ENCODE results near the gene PPP1CC. TPM values are rescaled to one million over a fixed set of nuclear protein-coding genes. Genes with fewer than 3 reads are reported as not detected.

The PPP1CC gene
- total RNA-seq, 1 experiment from 2014 or later = 321 TPM

DNA sequence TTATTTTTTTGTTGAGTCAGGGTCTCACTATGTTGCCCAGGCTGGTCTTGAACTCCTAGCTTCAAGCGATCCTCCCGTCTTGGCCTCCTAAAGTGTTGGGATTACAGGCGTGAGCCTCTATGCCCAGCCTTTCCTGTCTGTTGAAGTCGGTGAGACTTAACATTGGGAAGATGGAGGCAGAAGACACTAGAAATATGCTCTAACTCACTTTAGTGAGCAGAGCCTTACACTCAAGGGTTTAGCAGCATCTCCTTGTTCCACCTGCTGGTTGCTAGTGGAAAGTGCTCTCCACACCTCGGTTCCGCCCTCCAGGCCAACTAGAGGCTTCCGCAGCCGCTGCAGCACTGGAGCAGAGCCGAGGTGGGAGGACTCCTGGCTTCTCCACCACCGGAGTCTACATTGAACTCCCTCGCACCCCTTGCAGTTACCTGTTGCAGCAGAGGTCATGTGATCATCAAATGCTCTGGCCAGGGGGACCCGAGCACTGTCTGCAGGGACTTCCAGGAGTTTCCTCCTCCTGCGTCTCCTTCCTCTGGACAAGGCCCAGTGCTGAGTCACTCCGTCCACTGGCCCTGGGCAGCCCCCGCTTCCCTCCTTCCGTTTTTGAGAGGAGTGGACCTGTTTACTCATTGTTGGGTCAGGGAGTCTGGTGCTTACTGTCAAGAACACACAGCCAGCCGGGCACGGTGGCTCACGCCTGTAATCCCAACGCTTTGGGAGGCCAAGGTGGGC is 44.4 kb downstream of the PPP1CC start (continued):
- TF ChIP-seq GTF2I (CRISPR knock-in tag; conservative IDR thresholded peaks at IDR 0.05) = no peak; the same call in 1 of the 2 replicates
- no peak for TF ChIP-seq FOXP1 (CRISPR knock-in tag; IDR thresholded peaks at IDR 0.05; ENCODE audit: borderline replicate concordance)
- no peak for TF ChIP-seq ZNF396 (CRISPR knock-in tag; IDR thresholded peaks at IDR 0.05; ENCODE audit: borderline replicate concordance)
- no peak for TF ChIP-seq MYBL2 (CRISPR knock-in tag; IDR thresholded peaks at IDR 0.05)
- TF ChIP-seq SMAD4 (CRISPR knock-in tag; IDR thresholded peaks at IDR 0.05) = no peak
- no peak for TF ChIP-seq HMGA2 (CRISPR knock-in tag; IDR thresholded peaks at IDR 0.05)
- TF ChIP-seq, protein P1, sequence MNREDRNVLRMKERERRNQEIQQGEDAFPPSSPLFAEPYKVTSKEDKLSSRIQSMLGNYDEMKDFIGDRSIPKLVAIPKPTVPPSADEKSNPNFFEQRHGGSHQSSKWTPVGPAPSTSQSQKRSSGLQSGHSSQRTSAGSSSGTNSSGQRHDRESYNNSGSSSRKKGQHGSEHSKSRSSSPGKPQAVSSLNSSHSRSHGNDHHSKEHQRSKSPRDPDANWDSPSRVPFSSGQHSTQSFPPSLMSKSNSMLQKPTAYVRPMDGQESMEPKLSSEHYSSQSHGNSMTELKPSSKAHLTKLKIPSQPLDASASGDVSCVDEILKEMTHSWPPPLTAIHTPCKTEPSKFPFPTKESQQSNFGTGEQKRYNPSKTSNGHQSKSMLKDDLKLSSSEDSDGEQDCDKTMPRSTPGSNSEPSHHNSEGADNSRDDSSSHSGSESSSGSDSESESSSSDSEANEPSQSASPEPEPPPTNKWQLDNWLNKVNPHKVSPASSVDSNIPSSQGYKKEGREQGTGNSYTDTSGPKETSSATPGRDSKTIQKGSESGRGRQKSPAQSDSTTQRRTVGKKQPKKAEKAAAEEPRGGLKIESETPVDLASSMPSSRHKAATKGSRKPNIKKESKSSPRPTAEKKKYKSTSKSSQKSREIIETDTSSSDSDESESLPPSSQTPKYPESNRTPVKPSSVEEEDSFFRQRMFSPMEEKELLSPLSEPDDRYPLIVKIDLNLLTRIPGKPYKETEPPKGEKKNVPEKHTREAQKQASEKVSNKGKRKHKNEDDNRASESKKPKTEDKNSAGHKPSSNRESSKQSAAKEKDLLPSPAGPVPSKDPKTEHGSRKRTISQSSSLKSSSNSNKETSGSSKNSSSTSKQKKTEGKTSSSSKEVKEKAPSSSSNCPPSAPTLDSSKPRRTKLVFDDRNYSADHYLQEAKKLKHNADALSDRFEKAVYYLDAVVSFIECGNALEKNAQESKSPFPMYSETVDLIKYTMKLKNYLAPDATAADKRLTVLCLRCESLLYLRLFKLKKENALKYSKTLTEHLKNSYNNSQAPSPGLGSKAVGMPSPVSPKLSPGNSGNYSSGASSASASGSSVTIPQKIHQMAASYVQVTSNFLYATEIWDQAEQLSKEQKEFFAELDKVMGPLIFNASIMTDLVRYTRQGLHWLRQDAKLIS (CRISPR knock-in tag; IDR thresholded peaks at IDR 0.05; ENCODE audit: borderline replicate concordance) = no peak
- TF ChIP-seq, protein P2, sequence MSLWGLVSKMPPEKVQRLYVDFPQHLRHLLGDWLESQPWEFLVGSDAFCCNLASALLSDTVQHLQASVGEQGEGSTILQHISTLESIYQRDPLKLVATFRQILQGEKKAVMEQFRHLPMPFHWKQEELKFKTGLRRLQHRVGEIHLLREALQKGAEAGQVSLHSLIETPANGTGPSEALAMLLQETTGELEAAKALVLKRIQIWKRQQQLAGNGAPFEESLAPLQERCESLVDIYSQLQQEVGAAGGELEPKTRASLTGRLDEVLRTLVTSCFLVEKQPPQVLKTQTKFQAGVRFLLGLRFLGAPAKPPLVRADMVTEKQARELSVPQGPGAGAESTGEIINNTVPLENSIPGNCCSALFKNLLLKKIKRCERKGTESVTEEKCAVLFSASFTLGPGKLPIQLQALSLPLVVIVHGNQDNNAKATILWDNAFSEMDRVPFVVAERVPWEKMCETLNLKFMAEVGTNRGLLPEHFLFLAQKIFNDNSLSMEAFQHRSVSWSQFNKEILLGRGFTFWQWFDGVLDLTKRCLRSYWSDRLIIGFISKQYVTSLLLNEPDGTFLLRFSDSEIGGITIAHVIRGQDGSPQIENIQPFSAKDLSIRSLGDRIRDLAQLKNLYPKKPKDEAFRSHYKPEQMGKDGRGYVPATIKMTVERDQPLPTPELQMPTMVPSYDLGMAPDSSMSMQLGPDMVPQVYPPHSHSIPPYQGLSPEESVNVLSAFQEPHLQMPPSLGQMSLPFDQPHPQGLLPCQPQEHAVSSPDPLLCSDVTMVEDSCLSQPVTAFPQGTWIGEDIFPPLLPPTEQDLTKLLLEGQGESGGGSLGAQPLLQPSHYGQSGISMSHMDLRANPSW (CRISPR knock-in tag; conservative IDR thresholded peaks at IDR 0.05; ENCODE audit: low read depth) = no peak
- TF ChIP-seq, protein P3, sequence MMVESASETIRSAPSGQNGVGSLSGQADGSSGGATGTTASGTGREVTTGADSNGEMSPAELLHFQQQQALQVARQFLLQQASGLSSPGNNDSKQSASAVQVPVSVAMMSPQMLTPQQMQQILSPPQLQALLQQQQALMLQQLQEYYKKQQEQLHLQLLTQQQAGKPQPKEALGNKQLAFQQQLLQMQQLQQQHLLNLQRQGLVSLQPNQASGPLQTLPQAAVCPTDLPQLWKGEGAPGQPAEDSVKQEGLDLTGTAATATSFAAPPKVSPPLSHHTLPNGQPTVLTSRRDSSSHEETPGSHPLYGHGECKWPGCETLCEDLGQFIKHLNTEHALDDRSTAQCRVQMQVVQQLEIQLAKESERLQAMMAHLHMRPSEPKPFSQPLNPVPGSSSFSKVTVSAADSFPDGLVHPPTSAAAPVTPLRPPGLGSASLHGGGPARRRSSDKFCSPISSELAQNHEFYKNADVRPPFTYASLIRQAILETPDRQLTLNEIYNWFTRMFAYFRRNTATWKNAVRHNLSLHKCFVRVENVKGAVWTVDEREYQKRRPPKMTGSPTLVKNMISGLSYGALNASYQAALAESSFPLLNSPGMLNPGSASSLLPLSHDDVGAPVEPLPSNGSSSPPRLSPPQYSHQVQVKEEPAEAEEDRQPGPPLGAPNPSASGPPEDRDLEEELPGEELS (CRISPR knock-in tag; IDR thresholded peaks at IDR 0.05) = no peak
- TF ChIP-seq, protein P4, sequence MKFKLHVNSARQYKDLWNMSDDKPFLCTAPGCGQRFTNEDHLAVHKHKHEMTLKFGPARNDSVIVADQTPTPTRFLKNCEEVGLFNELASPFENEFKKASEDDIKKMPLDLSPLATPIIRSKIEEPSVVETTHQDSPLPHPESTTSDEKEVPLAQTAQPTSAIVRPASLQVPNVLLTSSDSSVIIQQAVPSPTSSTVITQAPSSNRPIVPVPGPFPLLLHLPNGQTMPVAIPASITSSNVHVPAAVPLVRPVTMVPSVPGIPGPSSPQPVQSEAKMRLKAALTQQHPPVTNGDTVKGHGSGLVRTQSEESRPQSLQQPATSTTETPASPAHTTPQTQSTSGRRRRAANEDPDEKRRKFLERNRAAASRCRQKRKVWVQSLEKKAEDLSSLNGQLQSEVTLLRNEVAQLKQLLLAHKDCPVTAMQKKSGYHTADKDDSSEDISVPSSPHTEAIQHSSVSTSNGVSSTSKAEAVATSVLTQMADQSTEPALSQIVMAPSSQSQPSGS (CRISPR knock-in tag; IDR thresholded peaks at IDR 0.05; ENCODE audit: borderline replicate concordance, low read depth) = no peak
- no peak for TF ChIP-seq SOX15 (CRISPR knock-in tag; IDR thresholded peaks at IDR 0.05)
- TF ChIP-seq TP53 (CRISPR knock-in tag; IDR thresholded peaks at IDR 0.05) = no peak
- no peak for TF ChIP-seq SMAD3 (CRISPR knock-in tag; IDR thresholded peaks at IDR 0.05; ENCODE audit: borderline replicate concordance)
- TF ChIP-seq NR1H2 (CRISPR knock-in tag; IDR thresholded peaks at IDR 0.05) = no peak

DNA sequence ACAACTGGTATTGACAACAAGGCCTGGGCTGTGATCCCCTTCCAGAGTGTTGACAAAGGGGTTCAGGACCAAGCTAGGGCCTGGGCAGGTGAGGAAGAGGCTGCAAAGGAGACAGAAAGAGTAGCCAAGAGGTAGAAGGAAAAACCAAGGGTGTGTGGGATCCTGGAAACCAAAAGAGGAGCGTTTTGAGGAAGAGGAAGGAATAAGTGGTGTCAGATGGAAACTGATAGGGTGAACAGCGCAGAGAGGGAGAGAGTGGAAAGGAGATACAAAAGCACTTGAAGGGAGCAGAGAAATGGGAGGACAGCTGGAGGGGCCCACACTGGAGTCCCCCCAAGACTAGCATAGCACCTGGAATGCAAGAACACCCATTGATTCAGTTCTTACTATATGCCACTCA is 45.5 kb downstream of the PPP1CC start:
- ATAC-seq = no peak
- H3K27ac Mint-ChIP-seq = no peak overlapping the region

More for the DNA sequence above, 45.5 kb downstream of the PPP1CC start:
- no peaks in the 10 kb centered on the region for H3K36me3 Mint-ChIP-seq
- no peak overlapping the region for H3K4me3 Mint-ChIP-seq
- no peak for DNase-seq (ENCODE audit: low spot score)
- CTCF ChIA-PET = interaction anchor here (0.7 to 0.9 kb wide), 2 partner anchors 61 to 126 kb away, joined by 3 read pairs; no protein-coding TSS in a partner anchor
- TF ChIP-seq ELF4 (CRISPR knock-in tag; IDR thresholded peaks at IDR 0.05; ENCODE audit: low read depth) = no peak
- TF ChIP-seq, protein P2 (CRISPR knock-in tag; conservative IDR thresholded peaks at IDR 0.05; ENCODE audit: low read depth) = no peak
- TF ChIP-seq, protein P5, sequence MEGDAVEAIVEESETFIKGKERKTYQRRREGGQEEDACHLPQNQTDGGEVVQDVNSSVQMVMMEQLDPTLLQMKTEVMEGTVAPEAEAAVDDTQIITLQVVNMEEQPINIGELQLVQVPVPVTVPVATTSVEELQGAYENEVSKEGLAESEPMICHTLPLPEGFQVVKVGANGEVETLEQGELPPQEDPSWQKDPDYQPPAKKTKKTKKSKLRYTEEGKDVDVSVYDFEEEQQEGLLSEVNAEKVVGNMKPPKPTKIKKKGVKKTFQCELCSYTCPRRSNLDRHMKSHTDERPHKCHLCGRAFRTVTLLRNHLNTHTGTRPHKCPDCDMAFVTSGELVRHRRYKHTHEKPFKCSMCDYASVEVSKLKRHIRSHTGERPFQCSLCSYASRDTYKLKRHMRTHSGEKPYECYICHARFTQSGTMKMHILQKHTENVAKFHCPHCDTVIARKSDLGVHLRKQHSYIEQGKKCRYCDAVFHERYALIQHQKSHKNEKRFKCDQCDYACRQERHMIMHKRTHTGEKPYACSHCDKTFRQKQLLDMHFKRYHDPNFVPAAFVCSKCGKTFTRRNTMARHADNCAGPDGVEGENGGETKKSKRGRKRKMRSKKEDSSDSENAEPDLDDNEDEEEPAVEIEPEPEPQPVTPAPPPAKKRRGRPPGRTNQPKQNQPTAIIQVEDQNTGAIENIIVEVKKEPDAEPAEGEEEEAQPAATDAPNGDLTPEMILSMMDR (IDR thresholded peaks at IDR 0.05) = no peak
- no peak for TF ChIP-seq ZNF416 (CRISPR knock-in tag; IDR thresholded peaks at IDR 0.05)
- TF ChIP-seq IRF2 (CRISPR knock-in tag; IDR thresholded peaks at IDR 0.05; ENCODE audit: borderline replicate concordance, low read depth) = no peak
- TF ChIP-seq MYBL2 (CRISPR knock-in tag; IDR thresholded peaks at IDR 0.05) = no peak
- TF ChIP-seq ZNF423 (CRISPR knock-in tag; IDR thresholded peaks at IDR 0.05) = no peak
- TF ChIP-seq CREM (CRISPR knock-in tag; IDR thresholded peaks at IDR 0.05) = no peak
- POLR2A ChIA-PET = no interaction called here
- H3K9me3 Mint-ChIP-seq = no peaks in the 10 kb centered on the region
- no peaks in the 10 kb centered on the region; the same call in 1 of the 2 replicates for H3K27me3 Mint-ChIP-seq (ENCODE audit: low read depth)
- 0 out of 2 replicates have a peak, but pooled peaks cover 6% of the 10 kb centered on the region for H3K4me1 Mint-ChIP-seq
